K562 (cell line): ENCODE measurements around the gene PSMD13. TPM values are rescaled to one million over a fixed set of nuclear protein-coding genes. Genes with fewer than 3 reads are reported as not detected.
A peak's percentile ranks its signal among the peaks of the same experiment; 100 is the strongest.

Experiments used
- ATAC-seq: fragments of 200-7000 bp; cut with Tn5 transposase; 3 replicates; pipeline ENCODE4 v1.9.1; 2020; ENCODE audit warnings: moderate library complexity
- BruUV-seq: library from RNA; stranded (reverse); fragments of 400-500 nt; replicated peaks from 2 replicates; lab custom pipeline; 2021; lab: Mats Ljungman, UMichigan
- CTCF ChIA-PET: fragments of 300-600 bp; formaldehyde crosslinking; extraction: SDS; loops from one replicate; lab custom pipeline; 2021; ENCODE audit warnings: low intra/inter-chr PET ratio; lab: Yijun Ruan, JAX
- POLR2A ChIA-PET: fragments of 300-600, 350-650 bp; sonication (Branson Sonifier 250); formaldehyde crosslinking; extraction: SDS; loops from one replicate; lab custom pipeline; 2021; ENCODE audit warnings: antibody characterized with exemption, inconsistent platforms; lab: Yijun Ruan, JAX
- DNase-seq, 4 experiments: peaks; one replicate each; pipeline versions ENCODE4 v3.0.0 to v3.0.0-alpha.2; 2011 to 2018; ENCODE audit warnings: low spot score in 3 of 4, mixed read lengths in 3 of 4; ENCODE audit errors: extremely low read depth in 1 of 4
- FAIRE-seq: peaks from 2 replicates; lab custom pipeline; 2011; peaks lifted over from hg19 to GRCh38; lab: Jason Lieb, UNC
- H2AFZ ChIP-seq: 2 replicates; pipeline ENCODE4 v1.6.0; 2011; ENCODE audit warnings: low read depth, low read length, control low read depth, inconsistent platforms
- H3K27ac ChIP-seq: fragments of 200-600 bp; 3 replicates; pipeline ENCODE4 v1.8.0; 2011; ENCODE audit warnings: low read depth, mild to moderate bottlenecking, control low read depth, inconsistent platforms, low read length, moderate library complexity, mixed read lengths; ENCODE audit errors: extremely low read depth
- H3K27me3 ChIP-seq, 2 experiments: fragments of 300-600 bp in 1 of 2; 2 replicates in 1 of 2; 3 replicates in 1 of 2; pipeline versions ENCODE4 v1.6.0 to v1.8.0; 2011; ENCODE audit warnings: inconsistent platforms in 2 of 2, low read length in 2 of 2, mild to moderate bottlenecking in 1 of 2, mixed read lengths in 1 of 2, moderate library complexity in 1 of 2; ENCODE audit not compliant: control insufficient read depth in 2 of 2, insufficient read depth in 2 of 2
- H3K36me3 ChIP-seq: fragments of 300-600 bp; 3 replicates; pipeline ENCODE4 v1.8.0; 2011; ENCODE audit warnings: mild to moderate bottlenecking, low read length, inconsistent platforms; ENCODE audit not compliant: control insufficient read depth, insufficient read depth
- H3K4me1 ChIP-seq, 2 experiments: fragments of 200-600 bp in 1 of 2; replicated peaks in 1 of 2; 2 replicates in 1 of 2; 3 replicates in 1 of 2; pipeline versions ENCODE4 v1.5.1 to v1.8.0; 2011; ENCODE audit warnings: inconsistent platforms in 2 of 2, low read length in 2 of 2, mild to moderate bottlenecking in 1 of 2, mixed read lengths in 1 of 2, moderate library complexity in 1 of 2; ENCODE audit not compliant: control insufficient read depth in 2 of 2, insufficient read depth in 2 of 2
- H3K4me2 ChIP-seq: 2 replicates; pipeline ENCODE4 v1.6.1; 2011; ENCODE audit warnings: low read length, control low read depth, inconsistent platforms, mixed read lengths; ENCODE audit not compliant: insufficient read depth
- H3K4me3 ChIP-seq: fragments of 200-600 bp; sonication (generic), shearing (Covaris generic); 2 replicates; pipeline ENCODE4 v1.5.1; 2016; ENCODE audit warnings: control low read depth, inconsistent platforms
- H3K79me2 ChIP-seq: fragments of 200-600 bp; 3 replicates; pipeline ENCODE4 v1.8.0; 2011; ENCODE audit warnings: low read length, inconsistent platforms; ENCODE audit not compliant: control insufficient read depth, insufficient read depth
- H3K9ac ChIP-seq, 2 experiments: 2 replicates each; pipeline versions ENCODE4 v1.6.0 to v1.6.1; 2011; ENCODE audit warnings: low read depth in 2 of 2, low read length in 2 of 2, control low read depth in 1 of 2, inconsistent platforms in 1 of 2, mild to moderate bottlenecking in 1 of 2, mixed read lengths in 1 of 2; ENCODE audit not compliant: insufficient read depth in 1 of 2
- H3K9me1 ChIP-seq: one replicate; pipeline ENCODE4 v1.6.0; 2011; ENCODE audit warnings: inconsistent platforms, mild to moderate bottlenecking, low read length, moderate library complexity; ENCODE audit not compliant: control insufficient read depth, insufficient read depth
- H3K9me3 ChIP-seq: replicated peaks from 2 replicates; pipeline ENCODE4 v1.5.1; 2011; ENCODE audit warnings: low read depth, low read length, inconsistent platforms; ENCODE audit not compliant: control insufficient read depth, insufficient read depth
- H4K20me1 ChIP-seq: replicated peaks from 2 replicates; pipeline ENCODE4 v1.6.1; 2011; ENCODE audit warnings: low read length, inconsistent platforms, mixed read lengths; ENCODE audit not compliant: control insufficient read depth, insufficient read depth
- C11orf30 ChIP-seq: fragments of 450-650 bp; IDR thresholded peaks from 2 replicates; pipeline ENCODE4 v1.6.1; 2016; ENCODE audit warnings: low read depth, mild to moderate bottlenecking
- HMGN3 ChIP-seq: IDR thresholded peaks from 2 replicates; pipeline ENCODE4 v1.6.1; 2011; ENCODE audit warnings: borderline replicate concordance, low read depth, mild to moderate bottlenecking, mixed read lengths, low read length; ENCODE audit not compliant: insufficient read length; ENCODE audit errors: extremely low read depth
- MAX ChIP-seq: sonication (generic); formaldehyde crosslinking; IDR thresholded peaks from 2 replicates; pipeline ENCODE4 v1.9.0; 2022; ENCODE audit warnings: mild to moderate bottlenecking, missing genetic modification reagents
- POLR2G ChIP-seq: fragments of 200-400 bp; formaldehyde crosslinking; IDR thresholded peaks from 2 replicates; pipeline ENCODE4 v1.6.1; 2017; ENCODE audit warnings: low read depth, mild to moderate bottlenecking, antibody characterized with exemption, low read length, moderate library complexity
- RBFOX2 ChIP-seq: fragments of 200-400 bp; formaldehyde crosslinking; IDR thresholded peaks from 2 replicates; pipeline ENCODE4 v1.6.1; 2017; ENCODE audit warnings: low read depth, mild to moderate bottlenecking, low read length, moderate library complexity
- RBM14 ChIP-seq: fragments of 200-400 bp; formaldehyde crosslinking; IDR thresholded peaks from 2 replicates; pipeline ENCODE4 v1.6.1; 2018; ENCODE audit warnings: low read depth, mild to moderate bottlenecking, low read length, moderate library complexity, borderline replicate concordance; ENCODE audit not compliant: insufficient read depth
- RCOR1 ChIP-seq, 2 experiments: IDR thresholded peaks; 2 replicates each; pipeline ENCODE4 v1.6.1; 2012; ENCODE audit warnings: low read depth in 2 of 2, low read length in 2 of 2, borderline replicate concordance in 1 of 2, improper control_type of control experiment in 1 of 2
- SAFB ChIP-seq: fragments of 200-400 bp; formaldehyde crosslinking; IDR thresholded peaks from 2 replicates; pipeline ENCODE4 v1.6.1; 2017; ENCODE audit warnings: low read depth, low read length, borderline replicate concordance
- SMAD4 ChIP-seq: fragments of 250-450 bp; sonication (Bioruptor Pico); conservative IDR thresholded peaks from 2 replicates; pipeline ENCODE4 v1.8.0; 2021; ENCODE audit warnings: inconsistent platforms, mild to moderate bottlenecking, moderate library complexity
- THRAP3 ChIP-seq: fragments of 450-650 bp; IDR thresholded peaks from 2 replicates; pipeline ENCODE4 v1.6.1; 2016; ENCODE audit warnings: mild to moderate bottlenecking, inconsistent platforms, borderline replicate concordance
- USF1 ChIP-seq: sonication (generic); formaldehyde crosslinking; IDR thresholded peaks from 2 replicates; pipeline ENCODE4 v1.9.0; 2022; ENCODE audit warnings: mild to moderate bottlenecking, missing genetic modification reagents
- ZFX ChIP-seq: sonication (generic); formaldehyde crosslinking; IDR thresholded peaks from 2 replicates; pipeline ENCODE4 v1.8.0; 2022; ENCODE audit warnings: mild to moderate bottlenecking, missing genetic modification reagents, moderate library complexity
- ZNF518B ChIP-seq: fragments of 250-450 bp; sonication (Bioruptor Pico); IDR thresholded peaks from 2 replicates; pipeline ENCODE4 v1.5.0; 2021; ENCODE audit warnings: mild to moderate bottlenecking, moderate library complexity
- ZNF830 ChIP-seq: fragments of 250-450 bp; sonication (Bioruptor Pico); IDR thresholded peaks from 2 replicates; pipeline ENCODE4 v1.5.0; 2021; ENCODE audit warnings: mild to moderate bottlenecking
- WGBS: fragments of 100-300 bp; shearing (Covaris generic); methylation state at CpG from one replicate; pipeline ENCODE4 v1.1.6; 2016; ENCODE audit warnings: low coverage, mixed read lengths; ENCODE audit not compliant: insufficient coverage; ENCODE audit errors: missing lambda C conversion rate; 5-methylcytosine and 5-hydroxymethylcytosine counted together
- in situ Hi-C: fragments of 300-500 bp; cut with MboI; formaldehyde crosslinking; loops from 4 replicates; pipeline ENCODE4 v1.15.0; 2018; ENCODE audit warnings: inconsistent platforms, mixed read lengths
- intact Hi-C: fragments of 100-400 bp; cut with micrococcal nuclease; formaldehyde crosslinking; loops from 2 replicates; pipeline ENCODE4 v1.14.2; 2022
- polyA plus RNA-seq, 8 experiments: library from polyadenylated mRNA; depleted of rRNA in 4 of 8; stranded (reverse) in 5 of 8; unstranded in 3 of 8; fragments of >200 nt; fragmentation: Nextera tagmentation in 2 of 8; fragmentation: Illumina TruSeq in 1 of 8; extraction: Ambion mirVana in 2 of 8; extraction: Trizol in 1 of 8; gene quantifications; 2 replicates each; pipeline versions ENCODE4 v1.2.1 to v1.2.3, GENCODE V29; 2011 to 2014; ENCODE audit warnings: inconsistent platforms in 1 of 8, missing spikeins in 1 of 8
- total RNA-seq, 7 experiments: library from RNA; depleted of rRNA in 6 of 7; stranded (reverse); fragments of >200 nt in 6 of 7; fragmentation: Illumina TruSeq in 2 of 7; extraction: Trizol in 2 of 7; gene quantifications; 2 replicates each; pipeline versions ENCODE4 v1.2.1 to v1.2.3, GENCODE V29; 2011 to 2021; ENCODE audit warnings: low replicate concordance in 1 of 7

PSMD13 gene
- total and polyA plus RNA-seq, 9 of the 15 experiments (the other 6 are each of a cell fraction or from before 2014, with no cell fraction given), result 185 to 383 (median 267) TPM

- TF ChIP-seq ZNF518B (CRISPR knock-in tag), result no peak
Measured at GRCh38 chr11:289398-289711, 52.6 kb downstream of the PSMD13 start (continued).

- CTCF ChIA-PET, result interaction anchor here (0.7 kb wide), 1 partner anchor 40 kb away, joined by 3 read pairs; no protein-coding TSS in a partner anchor
- TF ChIP-seq C11orf30, result no peak
- peak; percentile 30; the same call in 1 of the 2 replicates for TF ChIP-seq MAX (CRISPR knock-in tag)
- TF ChIP-seq ZNF830 (CRISPR knock-in tag), result peak; percentile 67; the same call in 1 of the 2 replicates
- TF ChIP-seq POLR2G, result peak; percentile 21; the same call in 1 of the 2 replicates
- TF ChIP-seq THRAP3, result no peak
- no peak for TF ChIP-seq RCOR1 (IDR thresholded peaks at IDR 0.05; ENCODE audit: borderline replicate concordance in 1 of 2, low read depth in 2 of 2, low read length in 2 of 2)
- 0 out of 2 replicates have a peak, but pooled peaks have one; percentile 33 for TF ChIP-seq RBM14
- TF ChIP-seq USF1 (CRISPR knock-in tag), result 0 out of 2 replicates have a peak, but pooled peaks have one; percentile 10
- no peak for TF ChIP-seq SMAD4
- peak; percentile 34; the same call in 1 of the 2 replicates for TF ChIP-seq ZFX (CRISPR knock-in tag)
- TF ChIP-seq RBFOX2, result 0 out of 2 replicates have a peak, but pooled peaks have one; percentile 43
- TF ChIP-seq SAFB, result no peak
- peak; percentile 5 for TF ChIP-seq HMGN3
Measured at GRCh38 chr11:289712-290620, 53.2 kb downstream of the PSMD13 start.

More at GRCh38 chr11:289712-290620, 53.2 kb downstream of the PSMD13 start:
- DNase-seq (no peak), FAIRE-seq (no peak), ATAC-seq (no peak)
- H3K4me1 ChIP-seq, result peaks cover 13 to 90% of the 10 kb centered on the region in 2 experiments; a peak in 4 of 5 replicates
- H3K4me2 ChIP-seq, result peak overlapping the region; percentile 66
- H3K9ac ChIP-seq, result peak overlapping the region; percentile 55 to 94
- intact Hi-C loops (no loop called here), in situ Hi-C loops (no loop called here)
- WGBS, result 77% methylated on average over 40 of the region's 48 CpGs
- H2AFZ ChIP-seq, result no peak overlapping the region
- POLR2A ChIA-PET, result interaction anchor here (0.7 to 1.7 kb wide), 4 partner anchors 8 to 83 kb away, joined by 3 to 5 read pairs (median 4); partner anchors contain the start of genes BET1L and RIC8A
- H3K79me2 ChIP-seq, result peaks cover 37% of the 10 kb centered on the region
- H3K4me3 ChIP-seq, result peak overlapping the region; percentile 58
- BruUV-seq, result TSS peak; percentile 35
- H3K27ac ChIP-seq, result peak overlapping the region; percentile 43; the same call in 2 of the 3 replicates
- no peaks in the 10 kb centered on the region for H3K9me1 ChIP-seq
- no peaks in the 10 kb centered on the region for H3K27me3 ChIP-seq
- no peaks in the 10 kb centered on the region for H4K20me1 ChIP-seq
- H3K9me3 ChIP-seq, result no peaks in the 10 kb centered on the region
- peaks cover 54% of the 10 kb centered on the region; the same call in 2 of the 3 replicates for H3K36me3 ChIP-seq
